Activated T-helper 2 cell treated with anti-CD3 and anti-CD28 coated beads, Interferon-gamma antibody, Interleukin-2, Interleukin-4, amounts not matched to agents 10 μg/mL and 5 μg/mL and 100 μg/mL, durations not matched to agents 14 hours and 24 hours and 36 hours (primary cell): ENCODE measurements around the gene PPIL1. TPM values are rescaled to one million over a fixed set of nuclear protein-coding genes. Genes with fewer than 3 reads are reported as not detected.

Experiments used
- DNase-seq: peaks from one replicate; pipeline ENCODE4 v3.0.0; 2021; ENCODE audit warnings: low spot score
- H3K27ac Mint-ChIP-seq: one replicate; pipeline ENCODE4 v1.8.0; 2021; ENCODE audit warnings: mixed read lengths
- H3K27me3 Mint-ChIP-seq: one replicate; pipeline ENCODE4 v1.8.0; 2021; ENCODE audit warnings: low read depth, mixed read lengths
- H3K36me3 Mint-ChIP-seq: one replicate; pipeline ENCODE4 v1.8.0; 2021; ENCODE audit warnings: low read depth, mixed read lengths
- H3K4me1 Mint-ChIP-seq: one replicate; pipeline ENCODE4 v1.8.0; 2021; ENCODE audit warnings: low read depth, mixed read lengths
- H3K4me3 Mint-ChIP-seq: one replicate; pipeline ENCODE4 v1.8.0; 2021; ENCODE audit warnings: low read depth, mild to moderate bottlenecking, moderate library complexity, mixed read lengths
- H3K9me3 Mint-ChIP-seq: one replicate; pipeline ENCODE4 v1.8.0; 2021; ENCODE audit warnings: mixed read lengths
- intact Hi-C: fragments of 100-400 bp; cut with micrococcal nuclease; formaldehyde crosslinking; loops from one replicate; pipeline ENCODE4 v1.15.1; 2023
- total RNA-seq: library from RNA; stranded (reverse); gene quantifications from 2 replicates; pipeline ENCODE4 v1.2.3, GENCODE V29; 2022

Gene PPIL1
- total RNA-seq, 1 donor from 2014 or later, result 54.8 TPM

GRCh38 chr6:36860126-36860525 is 14.5 kb downstream of the PPIL1 start:
- Mint-ChIP-seq H3K27ac (no peak overlapping the region), H3K9me3 (no peaks in the 10 kb centered on the region), H3K4me3 (no peak overlapping the region), H3K4me1 (peaks cover 12% of the 10 kb centered on the region), H3K27me3 (no peaks in the 10 kb centered on the region), H3K36me3 (peaks cover 65% of the 10 kb centered on the region)
- no peak for DNase-seq
- intact Hi-C loops, result no loop called here

- peaks cover 64% of the 10 kb centered on the region for H3K36me3 Mint-ChIP-seq
- peaks cover 6% of the 10 kb centered on the region for H3K4me1 Mint-ChIP-seq
- no peaks in the 10 kb centered on the region for H3K9me3 Mint-ChIP-seq
- H3K27ac Mint-ChIP-seq, result no peak overlapping the region
- intact Hi-C loops, result no loop called here
- no peaks in the 10 kb centered on the region for H3K27me3 Mint-ChIP-seq
- H3K4me3 Mint-ChIP-seq, result no peak overlapping the region
- DNase-seq, result no peak
Observed at GRCh38 chr6:36858407-36858981, 16.1 kb downstream of the PPIL1 start.

GRCh38 chr6:36857325-36857724 is 17.3 kb downstream of the PPIL1 start:
- no peak for DNase-seq
- no peaks in the 10 kb centered on the region for H3K9me3 Mint-ChIP-seq
- H3K4me3 Mint-ChIP-seq, result no peak overlapping the region
- H3K36me3 Mint-ChIP-seq, result peaks cover 61% of the 10 kb centered on the region
- intact Hi-C loops, result no loop called here
- no peak overlapping the region for H3K27ac Mint-ChIP-seq
- no peaks in the 10 kb centered on the region for H3K27me3 Mint-ChIP-seq
- no peaks in the 10 kb centered on the region for H3K4me1 Mint-ChIP-seq

- H3K27ac Mint-ChIP-seq, result no peak overlapping the region
- peaks cover 65% of the 10 kb centered on the region for H3K36me3 Mint-ChIP-seq
- intact Hi-C loops, result no loop called here
- DNase-seq, result no peak
- H3K9me3 Mint-ChIP-seq, result no peaks in the 10 kb centered on the region
- no peaks in the 10 kb centered on the region for H3K27me3 Mint-ChIP-seq
- no peaks in the 10 kb centered on the region for H3K4me1 Mint-ChIP-seq
- H3K4me3 Mint-ChIP-seq, result no peak overlapping the region
Observed at GRCh38 chr6:36856277-36856676, 18.3 kb downstream of the PPIL1 start.

GRCh38 chr6:36855750-36856149 is 18.9 kb downstream of the PPIL1 start:
- peaks cover 2% of the 10 kb centered on the region for H3K4me1 Mint-ChIP-seq
- H3K4me3 Mint-ChIP-seq, result no peak overlapping the region
- DNase-seq, result no peak
- no peak overlapping the region for H3K27ac Mint-ChIP-seq
- intact Hi-C loops, result no loop called here
- H3K27me3 Mint-ChIP-seq, result no peaks in the 10 kb centered on the region
- peaks cover 65% of the 10 kb centered on the region for H3K36me3 Mint-ChIP-seq
- no peaks in the 10 kb centered on the region for H3K9me3 Mint-ChIP-seq

- intact Hi-C loops, result no loop called here
- Mint-ChIP-seq H3K27me3 (no peaks in the 10 kb centered on the region), H3K4me3 (no peak overlapping the region), H3K4me1 (peaks cover 4% of the 10 kb centered on the region), H3K36me3 (peaks cover 59% of the 10 kb centered on the region), H3K27ac (no peak overlapping the region), H3K9me3 (no peaks in the 10 kb centered on the region)
- DNase-seq, result no peak
Observed at GRCh38 chr6:36853325-36853724, 21.3 kb downstream of the PPIL1 start.

- Mint-ChIP-seq H3K27ac (no peak overlapping the region), H3K36me3 (peaks cover 58% of the 10 kb centered on the region), H3K9me3 (no peaks in the 10 kb centered on the region), H3K4me3 (no peak overlapping the region), H3K27me3 (no peaks in the 10 kb centered on the region), H3K4me1 (peaks cover 4% of the 10 kb centered on the region)
- DNase-seq, result no peak
- intact Hi-C loops, result no loop called here
Observed at GRCh38 chr6:36852481-36853147, 22.0 kb downstream of the PPIL1 start.

GRCh38 chr6:36851626-36852025 is 23.0 kb downstream of the PPIL1 start:
- H3K27ac Mint-ChIP-seq, result no peak overlapping the region
- no peaks in the 10 kb centered on the region for H3K9me3 Mint-ChIP-seq
- H3K4me1 Mint-ChIP-seq, result peaks cover 4% of the 10 kb centered on the region
- intact Hi-C loops, result loop anchor here (1.0 kb wide), 1 partner anchor 85 kb away; no protein-coding TSS in a partner anchor
- DNase-seq, result no peak
- no peaks in the 10 kb centered on the region for H3K27me3 Mint-ChIP-seq
- peaks cover 50% of the 10 kb centered on the region for H3K36me3 Mint-ChIP-seq
- H3K4me3 Mint-ChIP-seq, result no peak overlapping the region

- H3K36me3 Mint-ChIP-seq, result peaks cover 46% of the 10 kb centered on the region
- peaks cover 4% of the 10 kb centered on the region for H3K4me1 Mint-ChIP-seq
- intact Hi-C loops, result loop anchor here (1.0 kb wide), 1 partner anchor 85 kb away; no protein-coding TSS in a partner anchor
- no peak overlapping the region for H3K4me3 Mint-ChIP-seq
- H3K27me3 Mint-ChIP-seq, result no peaks in the 10 kb centered on the region
- no peak overlapping the region for H3K27ac Mint-ChIP-seq
- H3K9me3 Mint-ChIP-seq, result no peaks in the 10 kb centered on the region
- no peak for DNase-seq
Observed at GRCh38 chr6:36851149-36851614, 23.4 kb downstream of the PPIL1 start.

GRCh38 chr6:36850021-36850420 is 24.6 kb downstream of the PPIL1 start:
- H3K4me1 Mint-ChIP-seq, result peaks cover 4% of the 10 kb centered on the region

GRCh38 chr6:36848658-36849441 is 25.8 kb downstream of the PPIL1 start:
- intact Hi-C loops, result no loop called here
- Mint-ChIP-seq H3K27ac (no peak overlapping the region), H3K4me3 (no peak overlapping the region)

More at GRCh38 chr6:36850021-36850420, 24.6 kb downstream of the PPIL1 start:
- Mint-ChIP-seq H3K27me3 (no peaks in the 10 kb centered on the region), H3K27ac (no peak overlapping the region), H3K36me3 (peaks cover 40% of the 10 kb centered on the region), H3K9me3 (no peaks in the 10 kb centered on the region), H3K4me3 (no peak overlapping the region)
- intact Hi-C loops, result no loop called here
- no peak for DNase-seq

GRCh38 chr6:36847991-36848390 is 26.6 kb downstream of the PPIL1 start:
- peaks cover 4% of the 10 kb centered on the region for H3K4me1 Mint-ChIP-seq
- H3K27ac Mint-ChIP-seq, result no peak overlapping the region
- DNase-seq, result no peak
- H3K36me3 Mint-ChIP-seq, result peaks cover 23% of the 10 kb centered on the region
- H3K9me3 Mint-ChIP-seq, result no peaks in the 10 kb centered on the region
- no peaks in the 10 kb centered on the region for H3K27me3 Mint-ChIP-seq
- intact Hi-C loops, result no loop called here
- H3K4me3 Mint-ChIP-seq, result no peak overlapping the region

More at GRCh38 chr6:36848658-36849441, 25.8 kb downstream of the PPIL1 start:
- peaks cover 32% of the 10 kb centered on the region for H3K36me3 Mint-ChIP-seq
- no peak for DNase-seq
- no peaks in the 10 kb centered on the region for H3K9me3 Mint-ChIP-seq
- no peaks in the 10 kb centered on the region for H3K27me3 Mint-ChIP-seq
- peaks cover 4% of the 10 kb centered on the region for H3K4me1 Mint-ChIP-seq

- intact Hi-C loops, result no loop called here
- Mint-ChIP-seq H3K36me3 (peaks cover 19% of the 10 kb centered on the region), H3K4me3 (no peak overlapping the region), H3K27me3 (no peaks in the 10 kb centered on the region), H3K4me1 (peaks cover 4% of the 10 kb centered on the region), H3K27ac (no peak overlapping the region), H3K9me3 (no peaks in the 10 kb centered on the region)
- DNase-seq, result no peak
Observed at GRCh38 chr6:36847152-36847551, 27.5 kb downstream of the PPIL1 start.
